Suprapubic skin (tissue), 4 donors: Measurements from ENCODE around the gene NDUFAF3.

Source experiments
- POLR2A ChIP-seq, 2 donors: fragments of 450-650 bp; IDR thresholded peaks; one replicate each; pipeline ENCODE4 v1.6.1; 2017; ENCODE audit warnings: antibody characterized with exemption in 2 of 2, mild to moderate bottlenecking in 2 of 2, moderate library complexity in 2 of 2
- POLR2AphosphoS5 ChIP-seq, 3 donors: sonication (generic); formaldehyde crosslinking; IDR thresholded peaks; one replicate each; pipeline ENCODE4 v1.6.1; 2017; ENCODE audit warnings: antibody characterized with exemption in 3 of 3
- TF ChIP-seq, protein P1 (sequence below), 2 donors: fragments of 200-600 bp in 1 of 2; fragments of 450-650 bp in 1 of 2; sonication (generic) in 1 of 2; IDR thresholded peaks; one replicate each; pipeline ENCODE4 v1.5.1; 2016 to 2019; ENCODE audit warnings: antibody characterized with exemption in 2 of 2, mild to moderate bottlenecking in 1 of 2, moderate library complexity in 1 of 2

DNA sequence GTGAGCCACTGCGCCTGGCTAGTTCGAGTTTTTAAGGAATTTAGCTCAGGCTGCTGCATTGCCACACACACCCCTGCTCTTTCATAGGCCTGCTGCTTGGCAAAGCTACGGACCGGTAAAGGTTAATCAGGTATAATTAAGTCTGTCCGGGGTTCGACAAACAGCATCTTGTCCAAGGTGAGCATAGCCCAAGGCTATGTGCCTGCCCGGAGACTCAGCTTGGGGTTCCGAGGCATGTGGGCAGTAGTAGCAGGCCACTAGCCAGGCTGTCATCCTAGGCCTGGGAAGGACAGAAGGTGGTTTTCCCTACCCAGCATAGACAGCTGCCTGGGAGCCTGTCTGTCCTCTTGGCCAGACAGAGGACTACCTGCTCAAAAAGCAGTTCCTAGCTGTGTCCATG is 25.3 kb upstream of the NDUFAF3 start:
- TF ChIP-seq, protein P1, sequence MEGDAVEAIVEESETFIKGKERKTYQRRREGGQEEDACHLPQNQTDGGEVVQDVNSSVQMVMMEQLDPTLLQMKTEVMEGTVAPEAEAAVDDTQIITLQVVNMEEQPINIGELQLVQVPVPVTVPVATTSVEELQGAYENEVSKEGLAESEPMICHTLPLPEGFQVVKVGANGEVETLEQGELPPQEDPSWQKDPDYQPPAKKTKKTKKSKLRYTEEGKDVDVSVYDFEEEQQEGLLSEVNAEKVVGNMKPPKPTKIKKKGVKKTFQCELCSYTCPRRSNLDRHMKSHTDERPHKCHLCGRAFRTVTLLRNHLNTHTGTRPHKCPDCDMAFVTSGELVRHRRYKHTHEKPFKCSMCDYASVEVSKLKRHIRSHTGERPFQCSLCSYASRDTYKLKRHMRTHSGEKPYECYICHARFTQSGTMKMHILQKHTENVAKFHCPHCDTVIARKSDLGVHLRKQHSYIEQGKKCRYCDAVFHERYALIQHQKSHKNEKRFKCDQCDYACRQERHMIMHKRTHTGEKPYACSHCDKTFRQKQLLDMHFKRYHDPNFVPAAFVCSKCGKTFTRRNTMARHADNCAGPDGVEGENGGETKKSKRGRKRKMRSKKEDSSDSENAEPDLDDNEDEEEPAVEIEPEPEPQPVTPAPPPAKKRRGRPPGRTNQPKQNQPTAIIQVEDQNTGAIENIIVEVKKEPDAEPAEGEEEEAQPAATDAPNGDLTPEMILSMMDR (IDR thresholded peaks at IDR 0.05) = no peak
- TF ChIP-seq POLR2AphosphoS5 (IDR thresholded peaks at IDR 0.05) = no peak
- no peak for TF ChIP-seq POLR2A (IDR thresholded peaks at IDR 0.05)
